ENCODE data around the gene MYO19.

The MYO19 gene, protein sequence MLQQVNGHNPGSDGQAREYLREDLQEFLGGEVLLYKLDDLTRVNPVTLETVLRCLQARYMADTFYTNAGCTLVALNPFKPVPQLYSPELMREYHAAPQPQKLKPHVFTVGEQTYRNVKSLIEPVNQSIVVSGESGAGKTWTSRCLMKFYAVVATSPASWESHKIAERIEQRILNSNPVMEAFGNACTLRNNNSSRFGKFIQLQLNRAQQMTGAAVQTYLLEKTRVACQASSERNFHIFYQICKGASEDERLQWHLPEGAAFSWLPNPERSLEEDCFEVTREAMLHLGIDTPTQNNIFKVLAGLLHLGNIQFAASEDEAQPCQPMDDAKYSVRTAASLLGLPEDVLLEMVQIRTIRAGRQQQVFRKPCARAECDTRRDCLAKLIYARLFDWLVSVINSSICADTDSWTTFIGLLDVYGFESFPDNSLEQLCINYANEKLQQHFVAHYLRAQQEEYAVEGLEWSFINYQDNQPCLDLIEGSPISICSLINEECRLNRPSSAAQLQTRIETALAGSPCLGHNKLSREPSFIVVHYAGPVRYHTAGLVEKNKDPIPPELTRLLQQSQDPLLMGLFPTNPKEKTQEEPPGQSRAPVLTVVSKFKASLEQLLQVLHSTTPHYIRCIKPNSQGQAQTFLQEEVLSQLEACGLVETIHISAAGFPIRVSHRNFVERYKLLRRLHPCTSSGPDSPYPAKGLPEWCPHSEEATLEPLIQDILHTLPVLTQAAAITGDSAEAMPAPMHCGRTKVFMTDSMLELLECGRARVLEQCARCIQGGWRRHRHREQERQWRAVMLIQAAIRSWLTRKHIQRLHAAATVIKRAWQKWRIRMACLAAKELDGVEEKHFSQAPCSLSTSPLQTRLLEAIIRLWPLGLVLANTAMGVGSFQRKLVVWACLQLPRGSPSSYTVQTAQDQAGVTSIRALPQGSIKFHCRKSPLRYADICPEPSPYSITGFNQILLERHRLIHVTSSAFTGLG

GRCh38 chr17:36534840-36535668 is at the start of gene MYO19, which contains the start of gene PIGW:
MYO19 (minus strand) TSS chr17:36534868; CDS start chr17:36532538, 2,330 bp downstream.
PIGW (plus strand) TSS chr17:36534987; CDS start chr17:36537102, 2,115 bp downstream.
- DNase-seq (ENCODE audit: low spot score) = peak; percentile 92

- no peak for DNase-seq (ENCODE audit: low spot score)
These were observed 49.1 kb upstream of the MYO19 start for GRCh38 chr17:36583787-36584186.

- no peak for DNase-seq (ENCODE audit: low spot score)
These were observed 44.0 kb upstream of the MYO19 start for GRCh38 chr17:36578671-36579070.

- no peak for DNase-seq (ENCODE audit: low spot score)
These were observed 42.1 kb upstream of the MYO19 start for GRCh38 chr17:36576793-36577192.

DNA sequence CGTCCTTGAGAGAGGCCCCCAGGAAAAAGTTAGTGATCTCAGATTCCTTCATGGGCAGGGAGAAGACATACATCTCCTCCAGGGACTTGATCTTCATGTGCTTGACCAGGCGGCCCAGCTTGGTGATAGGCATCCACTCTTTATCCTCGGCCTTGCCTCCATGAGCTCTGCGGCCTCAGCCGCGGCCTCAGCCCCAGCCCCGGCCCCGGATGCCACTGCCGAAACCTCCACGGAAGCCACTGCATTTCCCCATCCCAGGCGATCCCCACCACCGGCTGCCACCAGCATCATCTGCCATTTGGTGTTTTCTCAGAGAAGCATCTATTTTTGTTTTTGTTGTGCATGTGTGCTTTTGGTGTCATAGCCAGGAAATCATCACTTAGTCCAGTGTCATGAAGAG is 40.4 kb upstream of the MYO19 start:
- DNase-seq (ENCODE audit: low spot score) = no peak

DNA sequence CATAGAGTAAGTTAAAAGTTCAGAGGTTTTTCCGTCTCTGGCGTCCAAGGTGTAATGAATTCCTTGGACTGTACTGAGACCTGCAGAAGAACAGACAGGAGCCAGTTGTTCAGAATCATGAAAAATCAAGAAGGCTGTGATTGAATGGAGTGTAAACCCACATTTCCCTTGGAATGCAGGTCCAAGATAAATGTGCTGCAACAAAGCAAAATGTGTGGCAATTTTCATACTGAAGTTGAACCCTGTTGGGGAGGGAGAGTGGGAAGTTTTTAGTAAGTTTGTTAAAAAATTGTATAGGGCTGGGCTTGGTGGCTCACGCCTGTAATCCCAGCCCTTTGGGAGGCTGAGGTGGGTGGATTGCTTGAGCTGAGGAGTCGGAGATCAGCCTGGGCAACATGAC is 31.4 kb upstream of the MYO19 start:
- DNase-seq (ENCODE audit: low spot score) = no peak

DNA sequence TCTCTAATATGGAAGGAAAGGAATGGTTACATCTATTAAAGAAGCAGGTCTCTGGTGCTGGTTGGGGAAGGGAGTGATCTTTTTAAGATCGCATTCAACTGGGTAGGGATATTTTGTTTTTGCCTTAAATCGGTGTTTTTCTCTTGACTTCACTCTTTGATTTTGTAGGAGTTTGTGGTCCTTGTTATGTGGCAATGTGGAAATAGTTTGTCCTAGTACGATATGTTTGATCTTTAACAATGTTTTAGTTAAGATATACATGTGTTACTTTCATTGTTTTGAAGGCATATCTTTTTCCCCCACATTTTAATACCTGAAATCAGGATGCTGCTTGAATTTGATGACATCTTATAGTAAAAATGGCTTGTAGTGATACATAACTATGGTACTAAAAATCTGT is 18.8 kb upstream of the MYO19 start:
- DNase-seq (ENCODE audit: low spot score) = no peak

- DNase-seq (ENCODE audit: low spot score) = peak; percentile 54
These were observed 16.1 kb upstream of the MYO19 start for GRCh38 chr17:36550491-36551417.

DNA sequence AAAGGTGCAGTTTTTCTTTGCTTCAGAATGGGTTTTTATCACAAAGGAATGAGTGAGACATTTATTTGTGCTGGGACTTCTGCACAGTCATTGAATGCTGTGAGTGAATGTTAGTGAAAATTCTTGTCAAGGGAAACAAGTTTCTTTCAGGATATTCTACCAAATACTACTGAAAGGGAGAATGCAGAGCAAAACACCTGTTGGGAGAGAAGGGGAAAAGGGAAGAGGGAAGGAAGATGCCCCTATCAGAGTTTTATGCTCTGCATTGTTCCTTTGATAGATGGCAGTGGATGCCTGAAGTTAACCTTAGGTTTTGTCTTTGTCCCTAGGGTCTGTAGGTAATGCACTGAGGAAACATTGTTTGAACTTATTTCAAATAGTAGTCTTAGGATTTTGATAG is 13.1 kb upstream of the MYO19 start:
- no peak for DNase-seq (ENCODE audit: low spot score)

- DNase-seq (ENCODE audit: low spot score) = peak; percentile 27
These were observed 11.9 kb upstream of the MYO19 start for GRCh38 chr17:36546418-36547093.

DNA sequence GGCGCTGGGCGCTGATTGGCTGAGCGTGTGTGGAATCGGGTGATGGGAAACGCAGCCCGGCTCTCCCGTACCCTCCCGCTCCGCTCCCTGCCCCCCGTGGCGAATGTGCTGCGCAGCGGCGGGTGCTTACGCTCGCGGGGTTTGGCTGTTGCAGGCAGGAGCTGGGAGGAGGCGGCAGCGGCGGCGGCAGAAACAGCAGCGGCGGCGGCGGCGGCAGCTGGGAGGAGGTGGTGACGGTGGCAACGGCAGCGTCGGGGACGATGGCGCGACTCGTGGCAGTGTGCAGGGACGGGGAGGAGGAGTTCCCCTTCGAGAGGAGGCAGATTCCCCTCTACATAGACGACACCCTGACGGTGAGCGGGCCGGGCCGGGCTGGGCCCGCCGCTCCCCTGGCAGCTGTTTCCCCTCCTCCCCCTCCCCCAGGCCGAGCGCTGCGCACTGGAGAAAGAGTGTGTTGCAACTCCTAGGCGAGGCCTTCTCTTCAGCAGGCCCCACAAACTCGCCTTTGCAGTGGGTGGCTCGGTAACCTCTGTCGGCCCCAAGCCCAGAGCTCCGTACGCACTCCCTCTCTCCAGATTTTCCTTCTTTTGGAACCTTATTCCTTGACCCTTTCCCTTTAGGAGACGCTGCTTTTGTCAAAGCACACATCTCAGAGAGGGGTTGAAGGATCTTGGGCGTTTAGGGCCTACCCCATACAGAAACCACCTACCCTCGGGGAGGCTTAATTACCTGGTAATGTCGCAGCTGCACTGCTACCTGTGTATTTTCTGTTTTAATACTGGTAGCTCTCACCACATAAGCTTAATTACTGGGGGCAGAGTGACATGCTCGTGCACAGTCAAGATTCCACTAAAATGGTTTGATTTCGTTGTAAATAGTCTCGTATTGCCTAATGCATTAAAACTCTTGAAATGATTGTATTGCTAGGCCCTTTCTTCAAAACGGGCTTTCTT is 11.1 kb upstream of the MYO19 start:
- DNase-seq (ENCODE audit: low spot score) = peak; percentile 96

DNA sequence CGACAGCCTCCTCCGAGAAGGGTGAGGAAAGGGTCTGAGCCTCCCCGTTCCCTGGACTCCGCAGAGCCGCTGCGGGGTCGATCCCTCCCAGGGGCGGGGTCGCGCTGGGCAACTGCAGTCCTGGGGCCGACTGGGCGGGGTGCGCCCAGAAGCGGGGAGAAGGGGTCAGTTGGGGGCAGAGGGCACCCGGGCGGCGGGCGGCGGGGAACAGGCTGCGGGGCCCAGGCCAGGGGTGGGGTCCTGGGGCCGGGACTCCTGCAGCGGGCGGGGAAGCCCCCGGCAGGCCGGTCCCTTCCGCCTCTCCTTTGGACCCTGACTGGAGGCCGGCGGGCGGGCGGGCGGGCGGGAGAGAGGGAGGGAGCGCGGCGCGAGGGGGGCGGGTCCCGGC is 10.4 kb upstream of the MYO19 start:
- DNase-seq (ENCODE audit: low spot score) = no peak

- DNase-seq (ENCODE audit: low spot score) = peak; percentile 94
These were observed 9.8 kb upstream of the MYO19 start, which contains the start of gene GGNBP2 for GRCh38 chr17:36544307-36545076. GGNBP2 (plus strand) TSS chr17:36544919; CDS start chr17:36545725, 806 bp downstream.

DNA sequence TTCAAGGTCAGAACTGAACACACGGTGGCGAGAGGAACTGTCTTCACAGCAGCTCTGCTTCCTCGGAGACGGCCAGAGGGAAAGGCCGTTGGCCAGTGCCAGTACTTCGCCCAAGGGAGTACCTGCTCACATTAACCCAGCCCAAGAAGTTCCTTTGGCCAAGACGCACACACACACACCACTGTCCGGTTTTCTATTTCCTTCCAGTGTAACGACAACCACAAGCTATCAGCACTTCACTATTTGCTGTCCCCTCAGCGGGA is 9.3 kb upstream of the MYO19 start:
- peak; percentile 37 for DNase-seq (ENCODE audit: low spot score)

- DNase-seq (ENCODE audit: low spot score) = no peak
These were observed 8.1 kb upstream of the MYO19 start for GRCh38 chr17:36542755-36543154.

DNA sequence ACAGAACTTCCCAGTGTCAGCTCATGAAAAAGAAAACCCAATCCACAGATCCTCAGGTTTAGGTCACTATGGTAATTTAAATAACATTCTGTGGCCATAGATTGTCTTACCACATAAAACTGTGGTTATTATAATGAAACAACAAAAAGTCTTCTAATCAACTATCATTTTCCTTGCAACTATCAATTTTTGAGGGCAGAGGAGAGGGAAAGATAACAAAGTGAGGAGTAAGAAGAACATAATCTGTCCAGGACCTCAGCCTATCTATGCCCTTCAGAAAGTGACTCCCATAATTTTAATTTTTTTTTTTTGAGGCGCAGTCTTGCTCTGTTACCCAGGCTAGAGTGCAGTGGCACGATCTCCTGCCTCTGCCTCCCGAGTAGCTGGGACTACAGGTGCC is 6.0 kb upstream of the MYO19 start:
- DNase-seq (ENCODE audit: low spot score) = no peak

DNA sequence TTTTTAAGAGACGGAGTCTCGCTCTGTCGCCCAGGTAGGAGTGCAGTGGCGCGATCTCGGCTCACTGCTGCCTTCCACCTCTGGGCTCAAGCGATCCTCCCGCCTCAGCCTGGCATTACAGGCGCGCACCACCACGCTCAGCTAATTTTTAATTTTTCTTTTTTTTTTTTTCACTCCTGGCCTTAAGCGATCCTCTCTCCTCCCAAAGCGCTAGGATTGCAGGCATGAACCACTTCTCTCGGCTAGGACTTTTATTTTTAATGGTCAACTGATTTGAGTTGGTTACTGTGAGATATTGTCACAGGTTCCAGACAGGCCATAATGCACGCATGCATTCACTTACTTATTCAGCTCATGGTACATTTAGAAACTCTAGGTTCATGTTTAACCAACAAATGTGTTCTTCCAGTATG is 1.0 kb upstream of the MYO19 start:
- DNase-seq (ENCODE audit: low spot score) = no peak

Data from activated CD4-positive, alpha-beta T cell treated with anti-CD3 and anti-CD28 coated beads, Interleukin-2, Interleukin-4, amounts not matched to agents 100 ng/mL and 50 ng/mL, durations not matched to agents 16 hours and 8 hours (primary cell).